IMR-90 (cell line): ENCODE results near the gene SPTLC3. TPM values are rescaled to one million over a fixed set of nuclear protein-coding genes. Genes with fewer than 3 reads are reported as not detected.

Experiments
- ATAC-seq: fragments of 200-7000 bp; cut with Tn5 transposase; 2 replicates; pipeline ENCODE4 v1.9.1; 2020; ENCODE audit warnings: low read depth, mild to moderate bottlenecking, moderate library complexity
- BruUV-seq: library from RNA; stranded (reverse); fragments of 400-500 nt; replicated peaks from 2 replicates; lab custom pipeline; 2021; lab: Mats Ljungman, UMichigan
- CTCF ChIA-PET: fragments of 300-600 bp; formaldehyde crosslinking; extraction: SDS; loops from one replicate; lab custom pipeline; 2021; ENCODE audit warnings: antibody characterized with exemption; lab: Yijun Ruan, JAX
- POLR2A ChIA-PET: fragments of 300-600 bp; sonication (Branson Sonifier 250); formaldehyde crosslinking; loops from one replicate; lab custom pipeline; 2022; ENCODE audit warnings: antibody characterized with exemption; ENCODE audit not compliant: unreplicated experiment; lab: Charles Lee
- DNase-seq: peaks from one replicate; pipeline ENCODE4 v3.0.0; 2013
- H2AFZ ChIP-seq: replicated peaks from 2 replicates; pipeline ENCODE3; 2013; ENCODE audit warnings: low read length, mild to moderate bottlenecking; ENCODE audit not compliant: poor library complexity
- H2AK5ac ChIP-seq: 2 replicates; pipeline ENCODE4 v1.6.1; 2013; ENCODE audit warnings: low read depth, low read length, inconsistent platforms
- H2AK9ac ChIP-seq: replicated peaks from 2 replicates; pipeline ENCODE3; 2013; ENCODE audit warnings: mild to moderate bottlenecking, low read depth, low read length, moderate library complexity; ENCODE audit not compliant: poor library complexity
- H2BK120ac ChIP-seq: 2 replicates; pipeline ENCODE4 v1.6.1; 2013; ENCODE audit warnings: low read depth, low read length, inconsistent platforms
- H2BK15ac ChIP-seq: 3 replicates; pipeline ENCODE4 v1.6.1; 2013; ENCODE audit warnings: low read depth, low read length, inconsistent platforms
- H2BK20ac ChIP-seq: 2 replicates; pipeline ENCODE4 v1.6.1; 2013; ENCODE audit warnings: low read depth, mild to moderate bottlenecking, inconsistent platforms, low read length, moderate library complexity
- H2BK5ac ChIP-seq: 2 replicates; pipeline ENCODE4 v1.6.1; 2013; ENCODE audit warnings: mild to moderate bottlenecking, low read depth, low read length, inconsistent platforms; ENCODE audit not compliant: poor library complexity, severe bottlenecking
- H3K14ac ChIP-seq: replicated peaks from 2 replicates; pipeline ENCODE4 v1.6.1; 2013; ENCODE audit warnings: low read depth, low read length, inconsistent platforms
- H3K18ac ChIP-seq: 2 replicates; pipeline ENCODE4 v1.6.1; 2013; ENCODE audit warnings: low read depth, low read length, control low read depth
- H3K23ac ChIP-seq: 2 replicates; pipeline ENCODE4 v1.6.1; 2013; ENCODE audit warnings: low read depth, low read length, inconsistent platforms
- H3K27ac ChIP-seq: 2 replicates; pipeline ENCODE4 v1.5.1; 2013; ENCODE audit warnings: mild to moderate bottlenecking, control low read depth, low read length; ENCODE audit not compliant: insufficient read depth
- H3K27me3 ChIP-seq: 2 replicates; pipeline ENCODE4 v1.6.1; 2013; ENCODE audit warnings: low read length; ENCODE audit not compliant: control insufficient read depth, insufficient read depth
- H3K36me3 ChIP-seq: 2 replicates; pipeline ENCODE4 v1.6.1; 2013; ENCODE audit warnings: low read length, mixed read lengths; ENCODE audit not compliant: control insufficient read depth, insufficient read depth
- H3K4ac ChIP-seq: 2 replicates; pipeline ENCODE4 v1.6.1; 2013; ENCODE audit warnings: low read depth, low read length, inconsistent platforms
- H3K4me1 ChIP-seq: 2 replicates; pipeline ENCODE4 v1.6.1; 2013; ENCODE audit warnings: low read length, mixed read lengths; ENCODE audit not compliant: control insufficient read depth, insufficient read depth
- H3K4me2 ChIP-seq: 2 replicates; pipeline ENCODE4 v1.6.1; 2013; ENCODE audit warnings: low read depth, mild to moderate bottlenecking, control low read depth, low read length, moderate library complexity
- H3K4me3 ChIP-seq: 2 replicates; pipeline ENCODE4 v1.5.1; 2013; ENCODE audit warnings: low read depth, mild to moderate bottlenecking, control low read depth, low read length, moderate library complexity; ENCODE audit not compliant: insufficient read depth
- H3K56ac ChIP-seq: 2 replicates; pipeline ENCODE4 v1.6.1; 2013; ENCODE audit warnings: low read length, inconsistent platforms; ENCODE audit not compliant: insufficient read depth; ENCODE audit errors: extremely low read depth
- H3K79me1 ChIP-seq, 2 experiments: 2 replicates each; pipeline ENCODE4 v1.6.1; 2013; ENCODE audit warnings: low read length in 2 of 2, inconsistent platforms in 1 of 2, low read depth in 1 of 2
- H3K9ac ChIP-seq: 2 replicates; pipeline ENCODE4 v1.6.1; 2013; ENCODE audit warnings: low read depth, low read length, control low read depth
- H3K9me1 ChIP-seq: 2 replicates; pipeline ENCODE4 v1.6.1; 2013; ENCODE audit warnings: low read length, inconsistent platforms; ENCODE audit not compliant: insufficient read depth
- H3K9me3 ChIP-seq: 2 replicates; pipeline ENCODE4 v1.6.1; 2013; ENCODE audit warnings: low read length; ENCODE audit not compliant: control insufficient read depth, insufficient read depth
- H4K20me1 ChIP-seq: 2 replicates; pipeline ENCODE4 v1.6.1; 2013; ENCODE audit warnings: low read length, inconsistent platforms; ENCODE audit not compliant: insufficient read depth
- H4K5ac ChIP-seq: 2 replicates; pipeline ENCODE4 v1.6.1; 2013; ENCODE audit warnings: mild to moderate bottlenecking, low read depth, low read length, control low read depth
- H4K8ac ChIP-seq, 2 experiments: 2 replicates each; pipeline ENCODE4 v1.6.1; 2013; ENCODE audit warnings: low read depth in 2 of 2, low read length in 2 of 2, control low read depth in 1 of 2, inconsistent platforms in 1 of 2
- H4K91ac ChIP-seq: 2 replicates; pipeline ENCODE4 v1.6.1; 2013; ENCODE audit warnings: low read depth, low read length, inconsistent platforms; ENCODE audit not compliant: insufficient read depth
- CEBPB ChIP-seq: IDR thresholded peaks from 2 replicates; pipeline ENCODE4 v1.6.1; 2012; ENCODE audit warnings: low read depth, low read length, improper control_type of control experiment
- CHD1 ChIP-seq: IDR thresholded peaks from 2 replicates; pipeline ENCODE4 v1.6.1; 2012; ENCODE audit warnings: low read depth, low read length, improper control_type of control experiment
- CTCF ChIP-seq: conservative IDR thresholded peaks from 2 replicates; pipeline ENCODE4 v1.5.1; 2012; ENCODE audit warnings: mild to moderate bottlenecking, low read depth, low read length, improper control_type of control experiment
- FOS ChIP-seq: fragments of 150-350 bp; IDR thresholded peaks from 2 replicates; pipeline ENCODE4 v1.6.1; 2016; ENCODE audit warnings: low read depth, low read length
- MAFK ChIP-seq: IDR thresholded peaks from 2 replicates; pipeline ENCODE4 v1.6.1; 2012; ENCODE audit warnings: low read depth, low read length, improper control_type of control experiment
- RAD21 ChIP-seq: IDR thresholded peaks from 2 replicates; pipeline ENCODE4 v1.6.1; 2012; ENCODE audit warnings: low read length, improper control_type of control experiment
- USF2 ChIP-seq: fragments of 150-350 bp; IDR thresholded peaks from 2 replicates; pipeline ENCODE4 v1.6.1; 2017; ENCODE audit warnings: mild to moderate bottlenecking, antibody characterized with exemption, low read length, low read depth
- WGBS, 2 experiments: methylation state at CpG; one replicate each; pipeline versions ENCODE4 v1.1.5 to v1.1.7; 2013; ENCODE audit warnings: missing lambda C conversion rate in 2 of 2; ENCODE audit not compliant: insufficient read length in 1 of 2; ENCODE audit errors: extremely low coverage in 2 of 2; 5-methylcytosine and 5-hydroxymethylcytosine counted together
- dilution Hi-C: fragments of 300-500 bp; cut with HindIII; formaldehyde crosslinking; loops from one replicate; pipeline ENCODE4 v1.14.3; 2018; ENCODE audit warnings: low sequenced_read_pairs; ENCODE audit not compliant: unreplicated experiment
- in situ Hi-C: fragments of 300-500 bp; cut with MboI; formaldehyde crosslinking; loops from 3 replicates; pipeline ENCODE4 v1.14.3; 2019; ENCODE audit warnings: low sequenced_read_pairs, inconsistent platforms, mixed read lengths
- intact Hi-C: fragments of 100-400 bp; cut with micrococcal nuclease; formaldehyde crosslinking; loops from 2 replicates; pipeline ENCODE4 v1.10.0; 2022
- polyA plus RNA-seq, 3 experiments: library from polyadenylated mRNA; depleted of rRNA; stranded (reverse); fragments of >200 nt; gene quantifications; 2 replicates each; pipeline ENCODE4 v1.2.3, GENCODE V29; 2012; ENCODE audit warnings: low replicate concordance in 1 of 3
- total RNA-seq: library from RNA; depleted of rRNA; stranded (reverse); fragments of >200 nt; gene quantifications from 2 replicates; pipeline ENCODE4 v1.2.3, GENCODE V29; 2012

Gene SPTLC3
- total and polyA plus RNA-seq, 2 of the 4 experiments (the other 2 are of a cell fraction): 0.44 to 1.6 TPM

GRCh38 chr20:13140775-13141174, 132.0 kb downstream of the SPTLC3 start:
- no TSS peak for BruUV-seq
- dilution Hi-C loops (no loop called here), intact Hi-C loops (no loop called here), in situ Hi-C loops (no loop called here)
- H3K14ac ChIP-seq: no peak overlapping the region
- no peaks in the 10 kb centered on the region for H3K4me1 ChIP-seq
- H2AK9ac ChIP-seq: no peak overlapping the region
- H3K27ac ChIP-seq: no peak overlapping the region
- H3K9me3 ChIP-seq: no peaks in the 10 kb centered on the region
- H2BK15ac ChIP-seq: no peak overlapping the region
- H2AFZ ChIP-seq: no peak overlapping the region
- no peaks in the 10 kb centered on the region for H3K9me1 ChIP-seq
- TF ChIP-seq FOS: no peak
- TF ChIP-seq CHD1: no peak
- no peak for TF ChIP-seq RAD21
- TF ChIP-seq CTCF: no peak
- TF ChIP-seq CEBPB: no peak
- no peak for TF ChIP-seq MAFK
- TF ChIP-seq USF2: no peak
- H3K79me1 ChIP-seq: no peaks in the 10 kb centered on the region
- H2BK5ac ChIP-seq: no peak overlapping the region
- H4K91ac ChIP-seq: no peak overlapping the region
- no peak overlapping the region for H2AK5ac ChIP-seq
- H2BK20ac ChIP-seq: no peak overlapping the region
- ChIA-PET POLR2A (no interaction called here), CTCF (no interaction called here)
- H3K56ac ChIP-seq: no peak overlapping the region
- H3K9ac ChIP-seq: no peak overlapping the region
- H4K20me1 ChIP-seq: no peaks in the 10 kb centered on the region
- no peak overlapping the region for H3K4me2 ChIP-seq
- WGBS, 2 experiments: no CpG with 5 or more reads among the region's 1 CpG
- no peak overlapping the region for H4K5ac ChIP-seq
- H2BK120ac ChIP-seq: no peak overlapping the region
- no peaks in the 10 kb centered on the region for H3K36me3 ChIP-seq
- no peaks in the 10 kb centered on the region for H3K27me3 ChIP-seq
- ATAC-seq (no peak), DNase-seq (no peak)
- H3K4ac ChIP-seq: no peak overlapping the region
- no peak overlapping the region for H4K8ac ChIP-seq
- no peak overlapping the region for H3K18ac ChIP-seq
- no peak overlapping the region for H3K23ac ChIP-seq
- no peak overlapping the region for H3K4me3 ChIP-seq
